Erythroblast (primary cell): Measurements from ENCODE around the gene NF2.

Experiments
- GATA1 ChIP-seq: IDR thresholded peaks from 2 replicates; pipeline ENCODE4 v1.6.1; 2011; ENCODE audit warnings: low read depth, mild to moderate bottlenecking, control low read depth, low read length, moderate library complexity
- POLR2A ChIP-seq: IDR thresholded peaks from 2 replicates; pipeline ENCODE4 v1.6.1; 2011; ENCODE audit warnings: mild to moderate bottlenecking, low read length

DNA sequence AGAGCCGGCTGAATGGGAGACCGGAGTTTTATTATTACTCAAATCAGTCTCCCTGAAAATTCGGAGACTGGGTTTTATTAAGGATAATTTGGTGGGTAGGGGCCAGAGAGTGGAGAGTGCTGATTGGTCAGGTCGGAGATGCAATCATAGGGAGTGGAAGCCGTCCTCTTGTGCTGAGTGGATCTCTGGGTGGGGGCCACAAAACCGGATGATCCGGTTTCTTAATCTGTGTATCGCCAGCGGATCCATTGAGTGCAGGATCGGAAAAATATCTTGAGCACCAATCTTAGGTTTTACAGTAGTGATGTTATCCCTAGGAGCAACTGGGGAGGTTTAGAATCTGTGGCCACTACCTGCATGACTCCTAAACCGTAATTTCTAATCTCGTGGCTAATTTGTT is 21.6 kb upstream of the NF2 start:
- no peak for TF ChIP-seq POLR2A
- TF ChIP-seq GATA1 = no peak
